ENCODE data around the gene TINCR. TPM values are rescaled to one million over a fixed set of nuclear protein-coding genes. Genes with fewer than 3 reads are reported as not detected.

TINCR gene
- total RNA-seq, 1 donor from 2014 or later = 0.20 TPM

GRCh38 chr19:5512715-5513114 is 55.0 kb downstream of the TINCR start:
- DNase-seq (ENCODE audit: low spot score) = no peak

Other genes starting within 250 kb of the TINCR start
- gene PTPRS, start 227.1 kb downstream of the TINCR start, total RNA-seq = 184 TPM
- gene ZNRF4, start 112.5 kb downstream of the TINCR start, total RNA-seq = not detected
- gene SAFB2, start 54.8 kb upstream of the TINCR start, total RNA-seq = 127 TPM
- 92.9 TPM for gene SAFB, start 55.1 kb upstream of the TINCR start, total RNA-seq
- 62.6 TPM for gene MICOS13, start 112.6 kb upstream of the TINCR start, total RNA-seq
- gene HSD11B1L, start 113.1 kb upstream of the TINCR start, total RNA-seq = 15.7 TPM
- 609 TPM for gene RPL36, start 122.3 kb upstream of the TINCR start, total RNA-seq
- gene LONP1, start 152.2 kb upstream of the TINCR start, total RNA-seq = 80.2 TPM
- not detected for gene CATSPERD, start 152.7 kb upstream of the TINCR start, total RNA-seq
- gene PRR22, start 216.8 kb upstream of the TINCR start, total RNA-seq = 4.1 TPM
- 37.2 TPM for gene DUS3L, start 223.2 kb upstream of the TINCR start, total RNA-seq
- gene NRTN, start 237.1 kb upstream of the TINCR start, total RNA-seq = 6.2 TPM

Data from mucosa of gallbladder (tissue), 1 donor.